ENCODE results near the gene CES2.
"Not testable (repeated sequence)": the region's sequence is repeated elsewhere in the genome, so short reads cannot be mapped to it uniquely, and the experiment has no call there.

The CES2 gene

DNA sequence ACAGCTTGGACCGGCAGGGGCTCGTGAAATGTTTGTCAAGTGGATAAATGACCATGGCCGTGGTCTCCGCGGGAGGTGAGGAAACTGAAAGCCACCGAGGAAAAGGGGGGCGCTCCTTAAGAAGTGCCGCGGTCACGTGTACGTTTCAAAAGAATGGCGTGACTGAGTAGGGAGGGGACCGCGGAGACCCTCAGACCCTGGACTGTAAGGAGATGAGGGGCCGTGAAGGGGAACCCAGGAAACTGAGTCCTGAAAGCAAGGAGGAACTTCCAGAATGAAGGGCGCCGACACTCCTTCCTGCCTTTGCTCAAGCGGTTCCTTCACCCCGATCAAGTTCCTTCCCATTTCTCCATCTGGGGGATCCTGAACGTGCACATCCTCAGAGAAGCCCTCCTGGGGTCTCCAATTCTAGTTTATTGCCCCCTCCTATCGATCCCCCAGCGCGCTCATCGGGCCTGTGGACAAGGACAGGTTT is 440 bp upstream of the CES2 start:
- DNase-seq (ENCODE audit: low read depth in 2 of 2) = not testable (repeated sequence)

DNA sequence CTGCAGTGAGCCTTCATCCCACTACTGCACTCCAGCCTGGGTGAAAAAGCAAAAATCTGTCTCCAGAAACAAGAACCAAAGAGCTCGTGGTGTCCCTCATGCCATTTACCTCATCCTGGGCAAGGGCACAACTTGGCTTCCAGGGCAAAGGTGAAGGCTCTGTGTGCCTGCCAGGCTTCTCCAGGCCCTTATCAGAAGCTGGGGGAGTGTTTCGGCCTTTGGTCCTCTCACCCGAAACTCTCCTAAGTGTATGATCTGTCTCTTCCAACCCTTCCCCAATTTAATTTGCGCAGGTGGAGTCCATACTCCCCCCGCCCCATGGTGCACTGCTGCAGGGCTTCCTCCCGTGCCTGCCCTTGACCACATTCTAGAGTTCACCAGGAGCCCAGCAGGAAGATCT is 1.1 kb downstream of the CES2 start:
- DNase-seq (ENCODE audit: low read depth in 2 of 2) = no peak

DNA sequence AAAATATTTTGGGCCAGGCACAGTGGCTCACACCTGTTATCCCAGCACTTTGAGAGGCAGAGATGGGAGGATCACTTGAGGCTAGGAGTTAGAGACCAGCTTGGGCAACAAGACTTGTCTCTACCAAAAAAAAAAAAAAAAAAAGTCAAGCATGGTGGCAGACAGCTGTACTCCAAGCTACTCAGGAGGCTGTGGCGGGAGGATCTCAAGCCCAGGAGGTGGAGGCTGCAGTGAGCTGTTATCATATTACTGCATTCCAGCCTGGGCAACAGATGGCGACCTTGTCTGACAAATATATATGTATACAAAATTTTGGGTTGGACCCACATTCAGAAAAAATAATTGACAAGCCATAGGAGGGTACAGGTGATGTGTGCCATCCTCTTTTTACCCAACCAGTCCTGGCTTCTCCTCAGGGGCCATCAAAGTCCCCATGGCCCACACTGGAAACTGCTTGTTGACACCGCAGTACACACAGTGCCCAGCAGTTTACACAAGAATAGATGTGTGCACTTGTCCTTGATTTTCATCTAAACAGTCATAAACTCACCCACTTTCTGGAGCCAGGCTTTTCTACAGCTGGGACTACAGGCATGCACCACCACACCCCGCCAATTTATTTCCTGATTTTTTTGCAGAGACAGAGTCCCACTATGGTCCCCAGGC is 1.7 kb downstream of the CES2 start:
- DNase-seq (ENCODE audit: low read depth in 2 of 2) = no peak

DNA sequence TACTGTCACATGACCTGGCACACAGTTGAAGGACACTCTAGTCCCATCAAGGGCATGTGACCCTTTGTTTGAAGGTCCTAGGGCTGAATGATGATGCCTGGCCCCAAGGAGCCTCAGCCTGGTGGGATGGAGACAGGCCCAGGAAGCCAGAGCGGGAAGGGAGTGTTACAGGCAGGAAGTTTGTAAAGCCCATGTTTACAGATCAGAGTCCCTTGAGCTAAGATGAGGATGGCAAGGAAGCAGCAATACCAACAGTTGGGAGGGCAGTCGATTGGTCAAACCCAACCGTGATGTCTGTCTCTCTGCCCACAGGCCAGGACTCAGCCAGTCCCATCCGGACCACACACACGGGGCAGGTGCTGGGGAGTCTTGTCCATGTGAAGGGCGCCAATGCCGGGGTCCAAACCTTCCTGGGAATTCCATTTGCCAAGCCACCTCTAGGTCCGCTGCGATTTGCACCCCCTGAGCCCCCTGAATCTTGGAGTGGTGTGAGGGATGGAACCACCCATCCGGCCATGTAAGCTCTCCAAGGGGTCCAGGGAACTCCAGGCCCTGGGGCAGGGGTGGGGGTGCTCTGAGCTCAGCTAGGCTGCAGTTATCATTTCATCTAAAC is 2.5 kb downstream of the CES2 start:
- no peak for DNase-seq (ENCODE audit: low read depth in 2 of 2)

DNA sequence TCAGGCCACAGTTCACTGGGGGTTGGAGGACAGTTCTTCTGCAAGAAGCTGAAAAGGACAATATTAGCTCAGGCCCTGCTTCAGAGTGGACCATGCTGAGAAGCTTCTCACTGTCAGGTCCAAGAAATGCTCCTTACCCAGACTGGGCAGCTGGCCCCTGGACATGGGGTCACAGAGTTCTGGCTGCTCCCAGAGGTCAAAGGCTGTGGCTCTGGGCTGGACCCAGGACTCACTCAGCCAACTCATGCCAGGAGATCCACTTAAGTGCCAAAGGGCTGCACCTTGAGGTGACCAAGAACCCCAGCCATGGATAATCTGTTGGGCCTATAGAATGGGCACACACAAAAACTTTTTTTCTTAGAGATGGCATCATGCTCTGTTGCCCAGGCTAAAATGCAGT is 4.0 kb downstream of the CES2 start:
- DNase-seq (ENCODE audit: low read depth in 2 of 2) = no peak

DNA sequence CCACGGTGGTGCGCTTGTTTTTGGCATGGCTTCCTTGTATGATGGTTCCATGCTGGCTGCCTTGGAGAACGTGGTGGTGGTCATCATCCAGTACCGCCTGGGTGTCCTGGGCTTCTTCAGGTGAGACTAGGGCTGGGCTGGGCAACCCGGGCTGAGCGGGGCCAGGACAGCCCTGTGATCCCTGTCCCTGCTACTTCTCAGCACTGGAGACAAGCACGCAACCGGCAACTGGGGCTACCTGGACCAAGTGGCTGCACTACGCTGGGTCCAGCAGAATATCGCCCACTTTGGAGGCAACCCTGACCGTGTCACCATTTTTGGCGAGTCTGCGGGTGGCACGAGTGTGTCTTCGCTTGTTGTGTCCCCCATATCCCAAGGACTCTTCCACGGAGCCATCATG is 4.9 kb downstream of the CES2 start:
- DNase-seq (ENCODE audit: low read depth in 2 of 2) = no peak

DNA sequence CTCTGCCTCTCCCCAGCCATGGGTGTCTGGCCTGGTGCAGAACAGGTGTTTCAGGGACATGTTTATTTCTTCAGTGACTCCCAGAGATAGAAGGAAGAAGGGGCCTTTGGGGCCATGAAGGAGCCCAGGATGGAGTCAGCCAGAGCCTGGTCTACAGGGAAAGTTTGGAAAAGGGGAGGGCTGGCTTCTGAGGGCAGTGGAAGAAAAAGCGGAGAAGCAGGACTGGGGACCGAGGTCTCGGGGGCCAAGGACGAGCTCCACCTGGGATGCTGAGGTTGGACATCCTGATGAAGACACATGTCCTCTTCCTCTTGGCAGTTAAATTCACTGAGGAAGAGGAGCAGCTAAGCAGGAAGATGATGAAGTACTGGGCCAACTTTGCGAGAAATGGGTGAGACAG is 7.7 kb downstream of the CES2 start:
- no peak for DNase-seq (ENCODE audit: low read depth in 2 of 2)

DNA sequence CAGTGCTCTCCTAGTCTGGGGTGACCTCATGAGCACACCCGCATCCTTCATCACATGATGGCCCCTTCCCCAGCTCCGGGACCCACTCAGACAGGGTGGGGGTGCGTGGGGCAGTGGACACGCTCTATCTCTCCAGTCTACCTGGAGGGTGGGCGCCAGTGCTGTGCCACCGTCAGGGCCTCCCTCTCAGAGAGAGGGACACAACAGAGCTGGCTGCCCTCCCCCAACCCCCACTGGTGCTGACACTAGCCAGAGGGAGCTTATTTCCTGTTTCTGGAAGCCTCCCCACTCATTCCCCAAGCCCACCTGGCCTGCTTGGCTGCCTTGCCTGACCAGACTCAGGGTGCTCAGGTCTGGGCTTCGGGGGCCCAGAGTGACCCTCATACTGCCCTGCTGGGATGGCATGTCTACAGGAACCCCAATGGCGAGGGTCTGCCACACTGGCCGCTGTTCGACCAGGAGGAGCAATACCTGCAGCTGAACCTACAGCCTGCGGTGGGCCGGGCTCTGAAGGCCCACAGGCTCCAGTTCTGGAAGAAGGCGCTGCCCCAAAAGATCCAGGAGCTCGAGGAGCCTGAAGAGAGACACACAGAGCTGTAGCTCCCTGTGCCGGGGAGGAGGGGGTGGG is 8.2 kb downstream of the CES2 start:
- no peak for DNase-seq (ENCODE audit: low read depth in 2 of 2)

DNA sequence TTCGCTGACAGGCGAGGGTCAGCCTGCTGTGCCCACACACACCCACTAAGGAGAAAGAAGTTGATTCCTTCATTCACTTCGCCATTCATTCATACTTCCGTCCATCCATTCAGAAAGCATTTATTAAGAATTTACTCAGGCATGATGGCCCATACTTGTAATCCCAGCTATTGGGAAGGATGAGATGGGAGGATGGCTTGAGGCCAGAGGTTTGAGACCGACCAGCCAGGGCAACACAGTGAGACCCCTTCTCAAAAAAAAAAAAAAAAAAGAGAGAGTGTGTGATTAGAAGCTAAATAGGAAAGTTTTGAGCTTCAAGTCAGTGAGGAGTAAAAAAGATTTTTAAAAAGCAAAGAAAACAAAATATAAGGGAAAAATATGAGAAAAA is 8.7 kb downstream of the CES2 start:
- no peak for DNase-seq (ENCODE audit: low read depth in 2 of 2)

DNA sequence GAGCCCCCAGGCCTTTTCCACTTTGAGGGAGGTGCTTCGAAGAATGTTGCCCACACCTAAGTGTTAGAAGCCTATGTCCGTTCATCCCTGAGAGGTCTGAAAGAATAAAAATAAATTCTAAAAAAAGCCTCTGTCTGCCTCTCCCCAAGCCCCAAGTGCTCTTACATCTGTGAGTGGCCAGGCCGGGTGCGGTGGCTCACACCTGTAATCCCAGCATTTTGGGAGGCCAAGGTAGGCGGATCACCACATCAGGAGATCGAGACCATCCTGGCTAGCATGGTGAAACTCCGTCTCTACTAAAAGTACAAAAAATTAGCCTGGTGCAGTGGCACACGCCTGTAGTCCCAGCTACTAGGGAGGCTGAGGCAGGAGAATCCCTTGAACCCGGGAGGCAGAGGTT is 9.7 kb downstream of the CES2 start:
- DNase-seq (ENCODE audit: low read depth in 2 of 2) = not testable (repeated sequence)

DNA sequence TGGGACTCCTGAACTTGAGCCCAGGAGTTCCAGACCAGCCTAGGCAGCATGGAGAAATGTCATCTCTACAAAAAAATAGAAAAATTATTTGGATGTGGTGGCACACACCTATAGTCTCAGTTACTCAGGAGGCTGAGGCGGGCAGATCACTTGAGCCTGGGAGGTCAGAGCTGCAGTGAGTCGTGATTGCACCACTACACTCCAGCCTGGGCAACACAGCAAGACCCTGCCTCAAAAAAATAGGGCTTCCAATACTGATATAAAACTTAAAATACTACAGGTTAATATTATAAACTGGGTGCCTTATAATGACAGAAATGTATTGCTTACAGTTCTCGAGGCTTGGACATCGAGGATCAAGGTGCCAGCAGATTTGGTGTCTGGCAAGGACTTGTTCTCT is 10.6 kb downstream of the CES2 start:
- DNase-seq (ENCODE audit: low read depth in 2 of 2) = no peak

DNA sequence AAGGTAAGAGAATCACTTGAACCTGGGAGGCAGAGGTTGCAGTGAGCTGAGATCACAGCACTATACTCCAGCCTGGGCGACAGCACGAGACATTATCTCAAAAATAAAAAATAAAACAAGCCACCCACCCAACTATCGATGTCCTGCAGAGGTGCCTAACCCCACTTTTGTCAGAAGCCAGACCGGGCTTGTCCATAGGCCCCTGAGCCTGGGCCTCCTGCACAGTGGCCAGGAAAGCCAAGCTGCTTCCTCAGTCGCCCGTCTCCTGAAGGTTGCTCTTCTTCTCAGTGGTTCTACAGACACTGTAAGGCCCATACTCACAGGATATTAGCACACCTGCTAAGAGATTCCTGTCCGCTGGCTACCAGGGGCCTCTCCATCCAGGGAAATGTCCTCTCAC is 11.2 kb downstream of the CES2 start:
- DNase-seq (ENCODE audit: low read depth in 2 of 2) = no peak

DNA sequence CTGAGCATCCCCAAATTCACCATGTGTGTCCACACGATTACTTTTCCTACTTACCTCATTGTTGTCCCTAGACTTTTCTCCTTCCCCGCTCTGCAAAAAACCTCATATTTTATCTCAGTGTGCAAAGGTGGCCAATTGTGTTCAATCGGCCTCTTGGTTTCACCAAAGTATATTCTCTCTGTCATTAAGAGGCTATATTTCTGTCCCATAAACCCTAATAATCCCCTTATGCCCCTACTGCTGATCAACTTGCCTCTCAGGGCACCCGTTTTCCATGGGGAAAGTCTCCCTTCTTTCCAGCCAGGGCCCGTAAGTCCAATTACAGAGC is 11.6 kb downstream of the CES2 start:
- no peak for DNase-seq (ENCODE audit: low read depth in 2 of 2)

DNA sequence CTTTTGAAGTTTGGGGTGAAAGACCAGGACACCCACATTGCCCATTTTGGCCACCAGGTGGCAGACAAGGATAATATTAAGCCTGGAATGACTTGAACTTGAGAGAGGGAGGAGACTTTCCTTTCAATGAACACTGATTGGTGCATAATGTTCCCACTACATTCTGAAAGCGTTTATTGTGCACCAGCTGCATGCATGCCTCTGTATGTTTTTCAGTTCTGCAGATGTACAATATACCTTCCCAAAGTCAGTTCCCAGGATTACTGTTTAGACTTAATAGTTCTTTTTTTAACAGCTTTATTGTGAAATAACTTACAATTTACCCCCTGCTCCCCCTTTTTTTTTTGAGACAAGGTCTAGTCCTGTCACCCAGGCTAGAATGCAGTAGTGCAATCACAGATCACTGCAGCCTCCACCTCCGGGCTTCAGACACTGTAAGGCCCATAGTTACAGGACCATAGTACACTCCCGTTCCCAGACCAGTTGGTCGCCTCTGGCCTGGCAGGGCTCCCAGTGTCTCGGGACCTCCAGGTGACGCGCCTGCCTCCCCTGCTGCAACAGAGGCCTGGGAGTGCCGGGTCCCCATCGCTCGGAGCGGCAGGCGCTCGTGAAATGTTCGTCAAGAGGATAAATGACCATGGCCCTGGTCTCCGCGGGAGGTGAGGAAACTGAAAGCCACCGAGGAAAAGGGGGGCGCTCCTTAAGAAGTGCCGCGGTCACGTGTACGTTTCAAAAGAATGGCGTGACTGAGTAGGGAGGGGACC is 12.2 kb downstream of the CES2 start:
- DNase-seq (ENCODE audit: low read depth in 2 of 2) = peak; percentile 64 to 70

DNA sequence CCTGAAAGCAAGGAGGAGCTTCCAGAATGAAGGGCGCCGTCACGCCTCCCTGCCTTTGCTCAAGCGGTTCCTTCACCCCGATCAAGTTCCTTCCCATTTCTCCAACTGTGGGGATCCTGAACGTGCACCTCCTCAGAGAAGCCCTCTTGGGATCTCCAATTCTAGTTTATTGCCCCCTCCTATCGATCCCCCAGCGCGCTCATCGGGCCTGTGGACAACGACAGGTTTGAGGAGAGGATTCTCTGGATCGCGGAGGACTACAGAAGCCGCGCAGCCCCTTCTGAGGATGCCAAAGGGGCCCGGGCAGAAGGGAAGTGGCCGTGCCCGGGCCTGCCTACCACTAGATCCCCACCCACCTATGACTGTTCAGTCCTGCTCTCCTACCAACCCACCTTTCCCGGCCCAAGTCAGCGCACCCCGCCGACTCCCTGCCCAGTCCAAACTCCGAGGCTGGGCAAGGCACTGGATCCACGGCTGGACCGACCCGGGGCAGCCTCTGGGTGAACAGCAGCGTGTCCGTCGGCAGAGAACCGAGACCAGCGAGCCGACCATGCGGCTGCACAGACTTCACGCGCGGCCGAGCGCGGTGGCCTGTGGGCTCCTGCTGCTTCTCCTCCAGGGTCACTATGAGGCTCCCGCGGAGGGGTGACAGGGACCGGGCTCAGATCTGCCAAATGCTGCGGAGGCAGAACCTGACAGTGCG is 13.0 kb downstream of the CES2 start:
- no peak for DNase-seq (ENCODE audit: low read depth in 2 of 2)

DNA sequence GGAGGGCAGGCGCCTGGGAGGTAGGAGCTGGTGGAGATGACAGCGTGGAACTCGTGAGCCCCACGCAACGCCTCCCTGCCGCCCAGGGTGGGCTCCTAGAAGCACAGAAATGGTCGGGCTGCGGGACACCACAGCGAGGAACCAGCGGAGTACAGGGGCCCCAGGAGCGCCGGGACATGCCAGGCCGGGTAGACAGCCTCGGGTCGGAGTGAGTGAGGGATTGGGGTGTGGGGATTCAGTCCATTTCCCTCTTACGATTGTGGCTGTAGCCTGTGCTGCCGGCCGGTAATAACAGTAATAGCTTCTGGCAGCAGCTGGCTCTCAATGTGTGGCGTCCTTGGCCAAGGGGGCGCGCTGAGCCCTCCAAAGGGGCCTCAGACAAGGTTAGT is 13.5 kb downstream of the CES2 start:
- no peak for DNase-seq (ENCODE audit: low read depth in 2 of 2)

DNA sequence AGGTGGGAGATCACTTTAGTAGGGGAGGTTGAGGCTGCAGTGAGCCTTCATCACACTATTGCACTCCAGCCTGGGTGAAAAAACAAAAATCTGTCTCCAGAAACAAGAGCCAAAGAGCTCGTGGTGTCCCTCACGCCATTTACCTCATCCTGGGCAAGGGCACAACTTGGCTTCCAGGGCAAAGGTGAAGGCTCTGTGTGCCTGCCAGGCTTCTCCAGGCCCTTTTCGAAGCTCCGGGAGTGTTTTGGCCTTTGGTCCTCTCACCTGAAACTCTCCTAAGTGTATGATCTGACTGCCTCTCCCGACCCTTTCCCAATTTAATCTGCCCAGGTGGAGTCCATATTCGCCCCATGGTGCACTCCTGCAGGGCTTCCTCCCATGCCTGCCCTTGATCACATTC is 14.2 kb downstream of the CES2 start:
- no peak for DNase-seq (ENCODE audit: low read depth in 2 of 2)

DNA sequence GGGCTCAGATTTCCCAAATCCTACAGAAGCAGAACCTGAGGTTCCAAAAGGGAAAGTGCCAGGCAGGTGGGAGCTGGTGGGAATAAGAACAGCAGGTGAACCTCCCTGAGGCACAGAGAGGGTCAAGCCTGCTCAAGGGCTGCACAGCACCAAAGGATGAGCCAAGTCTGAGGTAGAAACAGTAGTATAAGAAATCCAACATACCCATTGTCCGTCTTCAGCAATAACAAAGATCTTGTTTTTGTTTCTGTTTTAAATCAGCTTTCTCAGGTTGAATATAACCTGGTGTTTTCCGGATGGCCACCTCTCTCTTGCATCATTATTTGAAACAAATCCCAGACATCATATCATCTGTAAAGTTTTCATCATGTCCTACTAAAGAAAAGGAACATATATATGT is 15.1 kb downstream of the CES2 start:
- DNase-seq (ENCODE audit: low read depth in 2 of 2) = no peak

DNA sequence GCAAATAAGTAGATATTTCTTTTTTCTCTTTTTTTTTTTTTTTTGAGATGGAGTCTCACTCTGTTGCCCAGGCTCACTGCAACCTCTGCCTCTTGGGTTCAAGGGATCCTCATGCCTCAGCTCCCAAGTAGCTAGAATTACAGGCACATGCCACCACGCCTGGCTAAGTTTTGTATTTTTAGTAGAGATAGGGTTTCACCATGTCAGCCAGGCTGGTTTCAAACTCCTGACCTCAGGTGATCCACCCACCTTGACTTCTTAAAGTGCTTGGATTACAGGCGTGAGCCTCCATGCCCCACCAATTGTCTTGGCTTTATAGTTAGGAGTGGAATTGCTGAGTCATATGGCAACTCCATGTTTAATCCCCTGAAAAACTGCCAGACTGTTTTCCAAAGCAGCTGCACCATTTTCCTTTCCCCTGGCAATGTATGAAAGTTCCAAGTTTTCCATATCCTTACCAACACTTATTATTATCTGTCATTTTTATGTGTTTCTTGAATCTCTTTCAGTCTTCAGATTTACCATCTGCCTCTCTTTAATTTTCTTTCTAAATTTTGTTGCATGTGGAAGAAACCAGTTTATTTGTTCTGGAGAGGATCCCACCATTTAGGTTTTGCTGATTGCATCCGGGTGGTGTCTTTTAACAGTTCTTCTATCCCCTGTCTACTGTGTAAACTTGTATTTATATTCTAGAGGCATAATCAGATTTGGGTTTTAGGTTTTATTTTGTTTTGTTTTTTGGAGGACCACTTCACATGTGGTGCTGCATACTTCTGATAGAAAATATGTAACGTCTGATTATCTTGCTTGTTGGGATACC is 15.9 kb downstream of the CES2 start:
- DNase-seq (ENCODE audit: low read depth in 2 of 2) = no peak

DNA sequence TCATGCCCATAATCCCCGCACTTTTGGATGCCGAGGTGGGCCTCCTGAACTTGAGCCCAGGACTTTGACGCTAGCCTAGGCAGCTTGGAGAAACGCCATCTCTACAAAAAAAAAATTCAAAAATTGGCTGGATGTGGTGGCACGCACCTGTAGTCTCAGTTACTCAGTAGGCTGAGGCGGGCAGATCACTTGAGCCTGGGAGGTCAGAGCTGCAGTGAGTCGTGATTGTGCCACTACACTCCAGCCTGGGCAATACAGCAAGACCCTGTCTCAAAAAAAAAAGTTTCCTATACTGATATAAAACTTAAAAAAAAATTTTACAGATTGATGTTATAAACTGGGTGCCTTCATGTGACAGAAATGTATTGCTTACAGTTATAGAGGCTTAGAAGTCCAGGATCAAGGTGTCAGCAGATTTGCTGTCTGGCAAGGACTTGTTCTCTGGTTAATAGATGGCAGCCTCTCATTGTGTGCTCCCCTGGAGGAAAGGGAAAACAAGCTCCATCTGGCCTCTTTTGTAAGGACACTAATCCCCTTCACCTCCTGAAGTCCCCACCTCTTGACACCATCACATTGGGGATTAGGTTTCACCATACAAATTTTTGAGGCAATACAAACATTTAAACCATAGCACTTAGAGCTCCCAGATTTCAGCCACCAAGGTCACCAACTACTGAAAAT is 17.3 kb downstream of the CES2 start:
- DNase-seq (ENCODE audit: low read depth in 2 of 2) = no peak
